Activated T-helper 17 cell treated with anti-CD3 and anti-CD28 coated beads, Interleukin-2, amount 50 U/mL, for 72 hours (primary cell): ENCODE results near the gene TOGARAM1. TPM values are rescaled to one million over a fixed set of nuclear protein-coding genes. Genes with fewer than 3 reads are reported as not detected.

Experiments
- ATAC-seq: fragments of 150-1000 bp; cut with Tn5 transposase; replicated peaks from 2 replicates; pipeline ENCODE4 v1.10.0; 2021; ENCODE audit warnings: mild to moderate bottlenecking, moderate library complexity
- H3K27ac Mint-ChIP-seq: one replicate; pipeline ENCODE4 v1.8.0; 2022; ENCODE audit warnings: mixed read lengths
- H3K27me3 Mint-ChIP-seq: one replicate; pipeline ENCODE4 v1.8.0; 2022; ENCODE audit warnings: mixed read lengths
- H3K36me3 Mint-ChIP-seq: one replicate; pipeline ENCODE4 v1.8.0; 2022; ENCODE audit warnings: low read depth, mild to moderate bottlenecking, mixed read lengths
- H3K4me1 Mint-ChIP-seq: one replicate; pipeline ENCODE4 v1.8.0; 2022; ENCODE audit warnings: mixed read lengths
- H3K4me3 Mint-ChIP-seq: one replicate; pipeline ENCODE4 v1.8.0; 2022; ENCODE audit warnings: mild to moderate bottlenecking, mixed read lengths
- H3K9me3 Mint-ChIP-seq: one replicate; pipeline ENCODE4 v1.8.0; 2022; ENCODE audit warnings: mixed read lengths
- total RNA-seq, 2 donors: library from RNA; stranded (reverse); gene quantifications; one replicate each; pipeline ENCODE4 v1.2.3, GENCODE V29; 2022

Gene TOGARAM1
- total RNA-seq, 2 donors from 2014 or later, result 5.0 to 8.3 TPM

GRCh38 chr14:44956866-44957265, 5.1 kb upstream of the TOGARAM1 start:
- Mint-ChIP-seq H3K4me3 (no peak overlapping the region), H3K27ac (no peak overlapping the region), H3K27me3 (no peaks in the 10 kb centered on the region), H3K36me3 (peaks cover 56% of the 10 kb centered on the region), H3K9me3 (no peaks in the 10 kb centered on the region), H3K4me1 (peaks cover 18% of the 10 kb centered on the region)
- no peak for ATAC-seq

GRCh38 chr14:44959538-44959937, 2.5 kb upstream of the TOGARAM1 start:
- Mint-ChIP-seq H3K9me3 (no peaks in the 10 kb centered on the region), H3K4me1 (peaks cover 23% of the 10 kb centered on the region), H3K27ac (no peak overlapping the region), H3K27me3 (no peaks in the 10 kb centered on the region), H3K36me3 (peaks cover 34% of the 10 kb centered on the region), H3K4me3 (no peak overlapping the region)
- no peak for ATAC-seq

GRCh38 chr14:44960146-44960545, 1.8 kb upstream of the TOGARAM1 start:
- H3K27me3 Mint-ChIP-seq, result no peaks in the 10 kb centered on the region
- ATAC-seq, result no peak
- H3K36me3 Mint-ChIP-seq, result peaks cover 30% of the 10 kb centered on the region
- H3K9me3 Mint-ChIP-seq, result no peaks in the 10 kb centered on the region
- H3K4me1 Mint-ChIP-seq, result peaks cover 25% of the 10 kb centered on the region
- no peak overlapping the region for H3K4me3 Mint-ChIP-seq
- H3K27ac Mint-ChIP-seq, result no peak overlapping the region

- Mint-ChIP-seq H3K9me3 (no peaks in the 10 kb centered on the region), H3K36me3 (peaks cover 26% of the 10 kb centered on the region), H3K27ac (no peak overlapping the region), H3K27me3 (no peaks in the 10 kb centered on the region), H3K4me3 (no peak overlapping the region), H3K4me1 (peaks cover 25% of the 10 kb centered on the region)
- ATAC-seq, result no peak
These were observed 1.3 kb upstream of the TOGARAM1 start for GRCh38 chr14:44960646-44961045.

GRCh38 chr14:44961151-44961553, 838 bp upstream of the TOGARAM1 start:
- Mint-ChIP-seq H3K27me3 (no peaks in the 10 kb centered on the region), H3K4me1 (peaks cover 25% of the 10 kb centered on the region), H3K27ac (no peak overlapping the region), H3K9me3 (no peaks in the 10 kb centered on the region), H3K4me3 (no peak overlapping the region), H3K36me3 (peaks cover 21% of the 10 kb centered on the region)
- peak; percentile 43 for ATAC-seq

- peak; percentile 25 for ATAC-seq
- H3K27ac Mint-ChIP-seq, result no peak overlapping the region
- H3K27me3 Mint-ChIP-seq, result no peaks in the 10 kb centered on the region
- no peak overlapping the region for H3K4me3 Mint-ChIP-seq
- H3K9me3 Mint-ChIP-seq, result peaks cover 6% of the 10 kb centered on the region
- peaks cover 31% of the 10 kb centered on the region for H3K4me1 Mint-ChIP-seq
- H3K36me3 Mint-ChIP-seq, result peaks cover 19% of the 10 kb centered on the region
These were observed 499 bp downstream of the TOGARAM1 start for GRCh38 chr14:44962334-44963043.

GRCh38 chr14:44963044-44963528, 1.1 kb downstream of the TOGARAM1 start:
- peaks cover 34% of the 10 kb centered on the region for H3K4me1 Mint-ChIP-seq

GRCh38 chr14:44963775-44964380, 1.9 kb downstream of the TOGARAM1 start:
- peaks cover 30% of the 10 kb centered on the region for H3K36me3 Mint-ChIP-seq
- no peaks in the 10 kb centered on the region for H3K27me3 Mint-ChIP-seq
- H3K4me3 Mint-ChIP-seq, result no peak overlapping the region
- ATAC-seq, result no peak
- no peak overlapping the region for H3K27ac Mint-ChIP-seq
- peaks cover 12% of the 10 kb centered on the region for H3K9me3 Mint-ChIP-seq
- peaks cover 38% of the 10 kb centered on the region for H3K4me1 Mint-ChIP-seq

More at GRCh38 chr14:44963044-44963528, 1.1 kb downstream of the TOGARAM1 start:
- no peak for ATAC-seq
- no peak overlapping the region for H3K4me3 Mint-ChIP-seq
- peaks cover 23% of the 10 kb centered on the region for H3K36me3 Mint-ChIP-seq
- no peak overlapping the region for H3K27ac Mint-ChIP-seq
- H3K9me3 Mint-ChIP-seq, result peaks cover 7% of the 10 kb centered on the region
- H3K27me3 Mint-ChIP-seq, result no peaks in the 10 kb centered on the region

- peaks cover 43% of the 10 kb centered on the region for H3K36me3 Mint-ChIP-seq
- H3K9me3 Mint-ChIP-seq, result peaks cover 21% of the 10 kb centered on the region
- no peaks in the 10 kb centered on the region for H3K27me3 Mint-ChIP-seq
- no peak overlapping the region for H3K4me3 Mint-ChIP-seq
- no peak for ATAC-seq
- peaks cover 48% of the 10 kb centered on the region for H3K4me1 Mint-ChIP-seq
- no peak overlapping the region for H3K27ac Mint-ChIP-seq
These were observed 4.8 kb downstream of the TOGARAM1 start for GRCh38 chr14:44966601-44967336.

- Mint-ChIP-seq H3K27me3 (no peaks in the 10 kb centered on the region), H3K36me3 (peaks cover 43% of the 10 kb centered on the region), H3K9me3 (peaks cover 21% of the 10 kb centered on the region), H3K4me1 (peaks cover 61% of the 10 kb centered on the region), H3K4me3 (peak overlapping the region; percentile 50), H3K27ac (no peak overlapping the region)
- ATAC-seq, result no peak
These were observed 6.7 kb downstream of the TOGARAM1 start for GRCh38 chr14:44968714-44969113.

- Mint-ChIP-seq H3K9me3 (peaks cover 21% of the 10 kb centered on the region), H3K4me1 (peaks cover 56% of the 10 kb centered on the region), H3K4me3 (peak overlapping the region; percentile 50), H3K36me3 (peaks cover 43% of the 10 kb centered on the region), H3K27me3 (no peaks in the 10 kb centered on the region), H3K27ac (peak overlapping the region; percentile 13)
- ATAC-seq, result no peak
These were observed 8.9 kb downstream of the TOGARAM1 start for GRCh38 chr14:44970907-44971306.

- peaks cover 43% of the 10 kb centered on the region for H3K36me3 Mint-ChIP-seq
- H3K27ac Mint-ChIP-seq, result peak overlapping the region; percentile 8
- peak overlapping the region; percentile 50 for H3K4me3 Mint-ChIP-seq
- ATAC-seq, result no peak
- H3K27me3 Mint-ChIP-seq, result no peaks in the 10 kb centered on the region
- peaks cover 56% of the 10 kb centered on the region for H3K4me1 Mint-ChIP-seq
- peaks cover 21% of the 10 kb centered on the region for H3K9me3 Mint-ChIP-seq
These were observed 9.5 kb downstream of the TOGARAM1 start for GRCh38 chr14:44971459-44971858.

GRCh38 chr14:44979273-44979672, 17.3 kb downstream of the TOGARAM1 start:
- no peak overlapping the region for H3K4me3 Mint-ChIP-seq
- H3K27me3 Mint-ChIP-seq, result no peaks in the 10 kb centered on the region
- H3K36me3 Mint-ChIP-seq, result no peaks in the 10 kb centered on the region
- ATAC-seq, result no peak
- H3K4me1 Mint-ChIP-seq, result peaks cover 22% of the 10 kb centered on the region
- no peaks in the 10 kb centered on the region for H3K9me3 Mint-ChIP-seq
- H3K27ac Mint-ChIP-seq, result no peak overlapping the region

- peaks cover 22% of the 10 kb centered on the region for H3K4me1 Mint-ChIP-seq
- ATAC-seq, result no peak
- no peak overlapping the region for H3K4me3 Mint-ChIP-seq
- no peaks in the 10 kb centered on the region for H3K36me3 Mint-ChIP-seq
- H3K27me3 Mint-ChIP-seq, result no peaks in the 10 kb centered on the region
- peak overlapping the region; percentile 1 for H3K27ac Mint-ChIP-seq
- no peaks in the 10 kb centered on the region for H3K9me3 Mint-ChIP-seq
These were observed 17.9 kb downstream of the TOGARAM1 start for GRCh38 chr14:44979740-44980356.
